NCI-H82 (cell line): ENCODE results near the gene TFF3.
"Not testable (repeated sequence)": the region's sequence is repeated elsewhere in the genome, so short reads cannot be mapped to it uniquely, and the experiment has no call there.

ENCODE experiments used
- DNase-seq: peaks from one replicate; lab custom pipeline; 2025; lab: John Stamatoyannopoulos, UW

Gene TFF3

DNA sequence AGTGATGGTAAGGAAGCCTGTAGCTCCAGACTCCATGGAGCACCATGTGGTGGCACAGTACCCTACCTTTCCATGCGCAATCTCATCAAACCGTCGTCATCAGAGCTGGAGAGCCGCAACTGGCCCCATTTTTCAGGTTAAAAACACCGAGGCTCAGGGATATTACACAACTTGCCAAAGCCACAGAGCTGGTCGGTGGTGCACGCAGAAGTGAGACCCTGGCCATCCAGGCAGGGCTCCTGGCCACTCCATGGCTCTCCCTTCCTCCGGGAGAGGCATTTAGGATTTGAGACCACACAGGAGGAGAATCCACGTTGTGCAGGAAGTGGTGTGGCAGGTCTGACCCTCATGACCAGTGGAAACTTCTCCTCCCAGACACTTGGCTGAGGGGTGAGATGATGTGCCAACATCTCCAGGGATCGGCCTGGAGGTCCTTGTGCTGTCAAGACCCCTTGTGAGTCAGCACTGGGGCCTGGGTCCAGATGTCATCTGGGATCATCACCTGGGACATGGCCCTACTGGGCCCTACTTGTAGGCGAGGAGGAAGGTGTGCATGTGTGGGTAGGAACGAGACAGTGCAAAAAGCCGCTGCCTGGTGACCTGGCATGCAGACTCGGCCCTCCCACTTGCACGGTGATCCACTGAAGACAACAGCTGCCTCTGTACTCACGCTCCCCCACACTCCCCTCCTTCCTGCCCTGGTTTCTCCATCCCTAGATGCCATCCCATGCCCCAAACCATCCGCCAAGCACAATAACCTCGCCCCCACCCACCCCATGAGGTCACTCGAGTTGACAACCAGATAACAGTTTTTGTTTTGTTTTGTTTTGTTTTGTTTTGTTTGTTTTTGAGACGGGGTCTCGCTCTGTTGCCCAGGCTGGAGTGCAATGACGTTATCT is 10.4 kb downstream of the TFF3 start:
- DNase-seq, result no peak

GRCh38 chr21:42303443-42303842 is 11.8 kb downstream of the TFF3 start:
- DNase-seq, result no peak

DNA sequence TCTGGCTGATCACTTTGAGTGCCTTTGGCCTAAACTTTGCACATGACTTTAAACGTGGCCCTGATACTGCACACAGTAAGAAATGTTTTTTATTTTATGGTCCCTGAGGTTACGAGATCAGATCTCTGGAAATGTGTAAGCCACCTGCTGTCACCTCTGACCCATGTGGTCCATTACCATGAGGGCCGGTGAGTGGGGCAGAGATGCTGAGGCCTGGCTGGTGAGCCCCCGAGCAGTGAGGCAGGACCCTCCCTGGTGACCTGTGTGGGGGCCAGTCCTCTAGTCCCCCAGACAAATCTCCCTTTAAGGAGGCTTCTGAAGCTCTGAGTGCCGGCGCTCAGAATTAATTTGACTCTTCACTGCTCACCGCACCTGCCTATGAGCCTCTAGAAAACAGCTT is 12.4 kb downstream of the TFF3 start:
- DNase-seq, result no peak

DNA sequence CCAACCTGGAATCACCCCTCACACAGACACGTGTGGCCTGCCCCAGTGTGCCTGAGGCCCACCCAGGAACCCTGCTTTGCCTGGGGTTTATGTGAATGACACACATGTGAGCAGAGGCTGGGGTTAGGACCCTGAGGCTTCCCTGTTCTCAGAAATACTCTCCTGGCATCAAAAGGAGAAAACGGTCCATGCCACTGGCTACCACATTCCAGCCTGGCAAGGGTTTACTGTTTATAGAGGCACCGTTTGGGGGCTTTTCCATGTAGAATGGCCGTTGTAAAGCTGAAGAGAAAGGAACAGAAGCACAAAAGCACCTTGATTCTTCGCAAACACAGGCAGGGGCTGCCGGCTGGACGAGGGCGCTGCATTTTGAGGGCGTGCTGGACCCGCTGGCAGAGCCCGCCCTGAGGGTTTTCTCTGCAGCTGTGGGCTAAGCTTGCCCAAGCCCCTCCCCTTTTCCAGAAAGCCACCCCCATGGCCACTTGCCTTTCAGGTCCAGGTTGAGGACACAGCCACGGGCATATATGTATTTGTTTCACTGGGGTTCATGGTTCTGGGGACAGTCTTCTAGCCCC is 13.0 kb downstream of the TFF3 start:
- DNase-seq, result no peak

- DNase-seq, result no peak
Measured at GRCh38 chr21:42301371-42302075, 13.7 kb downstream of the TFF3 start.

GRCh38 chr21:42300956-42301355 is 14.3 kb downstream of the TFF3 start:
- DNase-seq, result no peak

DNA sequence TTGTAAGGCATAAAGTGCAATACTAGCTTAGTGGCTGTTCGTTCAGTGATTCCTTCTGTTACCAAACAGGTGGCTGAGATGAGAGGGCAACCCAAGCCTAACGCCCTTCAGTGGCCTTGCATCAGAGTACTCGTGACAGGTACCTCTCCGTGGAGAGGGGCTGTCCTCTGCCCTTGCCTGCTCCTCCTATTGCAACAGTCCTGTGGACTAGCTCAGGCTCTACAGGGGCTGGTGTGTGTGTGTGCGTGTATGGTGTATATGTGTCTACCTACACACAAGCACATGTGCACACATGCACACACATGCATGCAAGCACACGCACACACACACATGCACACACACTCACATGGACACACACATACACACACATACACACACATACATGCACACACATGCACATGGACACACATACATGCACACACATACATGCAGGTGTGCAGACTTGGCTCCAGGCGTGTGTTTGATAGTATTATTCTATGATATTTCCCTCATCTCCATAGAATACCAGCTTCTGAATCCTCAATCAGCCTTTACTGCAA is 15.1 kb downstream of the TFF3 start:
- DNase-seq, result no peak

DNA sequence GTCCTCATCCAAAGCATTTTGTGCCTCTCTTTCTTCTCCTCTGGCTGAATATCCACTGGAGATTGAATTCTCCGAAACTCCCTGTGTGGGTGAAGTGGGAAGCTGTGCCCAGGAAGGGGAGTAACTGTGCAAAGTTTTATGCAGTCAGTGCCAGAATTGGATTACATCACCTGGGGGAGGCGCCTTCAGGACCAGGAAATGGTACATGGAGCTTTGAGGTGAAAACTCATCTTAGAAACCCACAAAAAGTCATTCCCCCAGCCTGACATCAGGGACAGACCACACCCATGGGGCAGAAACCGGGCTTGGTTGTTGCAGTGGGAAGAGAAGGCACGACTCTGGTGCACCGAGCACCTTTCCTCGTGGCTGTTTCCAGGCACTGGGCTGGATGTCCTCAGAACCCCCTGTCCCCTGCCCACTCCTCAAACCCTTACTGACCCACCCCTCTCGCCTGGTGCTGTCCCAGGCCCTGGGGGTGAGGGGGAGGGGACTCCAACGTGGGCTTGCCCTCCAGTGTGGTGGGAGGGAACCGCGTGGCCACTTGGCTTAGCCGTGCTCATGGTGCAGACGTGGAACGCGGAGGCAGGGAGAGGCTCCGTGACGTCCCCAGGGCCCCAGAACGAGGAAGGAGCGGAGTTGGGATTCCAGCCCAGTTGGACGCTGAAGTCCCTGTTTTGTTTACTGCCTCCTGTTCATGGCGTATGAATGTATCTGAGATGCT is 15.7 kb downstream of the TFF3 start:
- no peak for DNase-seq

DNA sequence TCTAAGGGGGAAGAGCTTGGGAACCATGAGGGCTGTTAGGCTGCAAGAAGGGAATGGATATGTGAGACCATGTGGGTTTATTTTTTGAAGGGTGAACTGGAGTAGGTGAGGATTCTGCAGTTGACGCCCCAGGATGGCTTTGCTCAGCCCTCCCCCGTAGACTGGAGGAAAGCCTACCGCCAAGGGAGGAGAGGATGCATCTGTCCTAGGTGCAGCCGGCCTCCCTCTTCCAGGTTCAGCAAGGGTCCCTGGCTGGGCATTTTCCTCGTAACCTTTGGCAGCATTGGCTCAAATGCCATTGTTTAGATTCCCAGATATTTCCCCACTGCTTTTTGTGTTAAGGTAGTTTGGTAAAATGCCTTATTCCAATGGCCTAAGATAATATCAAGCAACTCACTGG is 16.6 kb downstream of the TFF3 start:
- DNase-seq, result no peak

DNA sequence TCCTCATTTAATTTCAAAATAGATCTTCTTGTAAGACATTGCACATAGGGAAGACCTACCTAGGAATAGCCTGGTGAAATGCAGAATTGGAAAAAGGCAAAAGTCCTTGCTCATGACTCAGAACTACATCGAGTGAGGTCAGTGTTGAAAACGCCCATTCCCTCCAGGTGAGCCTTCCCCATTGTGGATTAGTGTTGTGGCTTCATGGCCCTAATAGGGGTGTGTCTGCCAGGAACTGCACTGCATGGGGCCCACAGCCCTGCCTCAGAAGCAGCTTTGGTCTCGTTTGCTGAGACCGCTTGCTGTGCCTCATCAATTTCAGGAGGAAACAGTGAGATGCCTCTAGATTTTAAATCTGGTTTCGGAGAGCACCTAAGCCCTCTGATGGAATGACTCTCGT is 17.0 kb downstream of the TFF3 start:
- no peak for DNase-seq

DNA sequence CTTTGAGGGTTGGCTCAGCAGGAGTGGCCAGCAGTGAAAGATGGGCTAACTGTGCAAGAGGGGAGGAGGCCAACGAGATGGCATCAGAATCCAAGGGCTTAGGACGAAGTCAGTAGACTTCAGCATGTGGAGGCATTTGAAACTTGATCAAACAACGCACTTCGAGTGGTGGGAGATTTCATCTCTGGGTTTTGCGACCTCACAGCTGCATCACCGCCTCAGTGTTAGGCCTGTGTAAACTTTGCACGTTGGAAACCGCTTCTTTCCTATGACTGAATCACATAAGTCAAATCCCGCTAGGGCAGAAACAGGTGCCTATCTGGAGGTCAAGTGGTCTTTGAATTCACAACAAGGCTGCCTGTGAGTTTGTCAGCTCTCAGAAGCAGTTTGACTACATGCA is 17.8 kb downstream of the TFF3 start:
- DNase-seq, result no peak

DNA sequence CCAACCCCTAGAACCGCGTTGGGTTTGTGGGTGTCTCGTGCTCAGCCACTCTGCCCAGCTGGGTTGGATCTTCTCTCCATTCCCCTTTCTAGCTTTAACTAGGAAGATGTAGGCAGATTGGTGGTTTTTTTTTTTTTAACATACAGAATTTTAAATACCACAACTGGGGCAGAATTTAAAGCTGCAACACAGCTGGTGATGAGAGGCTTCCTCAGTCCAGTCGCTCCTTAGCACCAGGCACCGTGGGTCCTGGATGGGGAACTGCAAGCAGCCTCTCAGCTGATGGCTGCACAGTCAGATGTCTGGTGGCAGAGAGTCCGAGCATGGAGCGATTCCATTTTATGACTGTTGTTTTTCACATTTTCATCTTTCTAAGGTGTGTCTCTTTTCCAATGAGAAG is 18.7 kb downstream of the TFF3 start:
- DNase-seq, result no peak

DNA sequence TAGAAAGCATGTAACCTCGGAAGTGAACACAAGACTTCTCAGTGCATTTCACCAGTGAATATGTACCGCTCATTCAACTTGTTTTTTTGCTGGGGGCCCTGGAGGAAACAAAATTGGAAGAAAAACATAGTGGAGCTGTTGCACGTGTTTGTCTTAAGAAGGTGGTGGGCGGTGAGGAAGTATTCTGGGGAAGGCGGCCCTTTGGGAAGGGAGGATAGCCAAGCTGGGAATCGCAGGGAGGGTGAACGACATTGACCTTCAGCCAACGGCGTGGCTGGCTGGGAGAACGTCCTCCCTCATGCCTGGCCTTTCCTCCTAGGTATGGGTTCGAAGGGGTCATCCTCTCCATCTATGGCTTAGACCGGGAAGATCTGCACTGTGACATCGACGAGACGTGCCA is 19.4 kb downstream of the TFF3 start:
- DNase-seq, result no peak

DNA sequence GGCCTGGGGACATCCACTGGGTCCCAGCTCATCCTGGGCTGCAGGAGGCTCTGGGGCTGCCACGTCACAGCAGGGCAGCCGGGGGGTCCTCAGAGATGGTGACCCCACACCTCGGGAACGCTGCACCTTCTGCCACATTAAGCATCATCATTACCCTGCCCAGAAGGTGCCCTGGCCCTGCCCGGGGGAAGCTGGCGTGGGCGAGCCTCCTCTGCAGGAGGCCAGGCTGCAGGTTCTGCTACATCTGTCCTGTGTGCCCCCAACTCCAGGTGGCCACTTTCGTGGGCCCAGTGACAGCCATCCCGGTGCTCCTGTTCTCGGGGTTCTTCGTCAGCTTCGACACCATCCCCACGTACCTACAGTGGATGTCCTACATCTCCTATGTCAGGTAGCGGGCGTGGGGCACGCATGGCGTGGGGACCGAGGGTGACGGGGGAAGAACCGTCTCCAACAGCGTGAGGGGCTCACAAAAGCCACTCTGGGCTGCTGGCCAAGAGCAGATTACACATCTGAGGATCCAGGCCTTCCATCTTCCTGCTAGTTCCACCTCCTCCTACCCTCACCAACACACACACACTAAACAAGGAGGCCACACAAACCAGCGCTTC is 20.8 kb downstream of the TFF3 start:
- DNase-seq, result peak; percentile 22

DNA sequence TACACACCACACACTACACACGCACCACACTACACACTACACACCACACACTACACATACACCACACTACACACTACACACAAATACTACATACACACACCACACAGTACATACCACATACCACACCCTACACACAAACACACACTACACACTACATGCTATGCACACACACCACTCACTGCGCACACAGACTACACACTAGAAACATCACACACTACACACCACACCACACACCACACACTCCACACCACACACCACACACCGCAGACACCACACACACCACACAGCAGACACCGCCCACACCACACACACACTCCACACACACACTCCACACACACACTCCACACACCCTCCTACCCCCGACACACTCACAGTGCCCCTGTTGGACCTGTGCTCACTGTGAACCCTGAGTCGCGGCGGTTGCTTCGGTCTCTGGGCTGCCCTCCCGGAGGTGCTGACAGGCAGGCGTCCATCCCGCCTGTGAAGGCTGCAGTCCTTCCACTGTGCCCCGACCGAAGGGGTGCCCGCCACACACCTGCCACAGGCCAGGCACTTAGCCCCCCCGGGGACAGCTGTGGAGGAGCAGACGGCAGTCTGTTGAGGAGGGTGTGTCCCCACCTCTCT is 21.4 kb downstream of the TFF3 start:
- no peak for DNase-seq

DNA sequence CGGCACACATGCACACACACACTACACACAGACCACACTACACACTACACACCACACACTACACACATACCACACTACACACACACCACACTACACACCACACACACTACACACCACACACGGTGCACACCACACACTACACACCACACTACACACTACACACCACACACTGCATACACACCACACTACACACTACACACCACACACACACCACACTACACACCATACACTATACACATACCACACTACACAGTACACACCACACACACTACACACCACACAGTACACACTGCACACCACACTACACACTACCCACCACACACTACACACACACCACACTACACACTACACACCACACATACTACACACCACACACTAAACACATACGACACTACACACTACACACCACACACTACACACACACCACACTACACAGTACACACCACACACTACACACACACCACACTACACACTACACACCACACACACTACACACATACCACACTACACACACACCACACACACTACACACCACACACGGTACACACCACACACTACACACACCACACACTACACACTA is 22.6 kb downstream of the TFF3 start:
- not testable (repeated sequence) for DNase-seq

DNA sequence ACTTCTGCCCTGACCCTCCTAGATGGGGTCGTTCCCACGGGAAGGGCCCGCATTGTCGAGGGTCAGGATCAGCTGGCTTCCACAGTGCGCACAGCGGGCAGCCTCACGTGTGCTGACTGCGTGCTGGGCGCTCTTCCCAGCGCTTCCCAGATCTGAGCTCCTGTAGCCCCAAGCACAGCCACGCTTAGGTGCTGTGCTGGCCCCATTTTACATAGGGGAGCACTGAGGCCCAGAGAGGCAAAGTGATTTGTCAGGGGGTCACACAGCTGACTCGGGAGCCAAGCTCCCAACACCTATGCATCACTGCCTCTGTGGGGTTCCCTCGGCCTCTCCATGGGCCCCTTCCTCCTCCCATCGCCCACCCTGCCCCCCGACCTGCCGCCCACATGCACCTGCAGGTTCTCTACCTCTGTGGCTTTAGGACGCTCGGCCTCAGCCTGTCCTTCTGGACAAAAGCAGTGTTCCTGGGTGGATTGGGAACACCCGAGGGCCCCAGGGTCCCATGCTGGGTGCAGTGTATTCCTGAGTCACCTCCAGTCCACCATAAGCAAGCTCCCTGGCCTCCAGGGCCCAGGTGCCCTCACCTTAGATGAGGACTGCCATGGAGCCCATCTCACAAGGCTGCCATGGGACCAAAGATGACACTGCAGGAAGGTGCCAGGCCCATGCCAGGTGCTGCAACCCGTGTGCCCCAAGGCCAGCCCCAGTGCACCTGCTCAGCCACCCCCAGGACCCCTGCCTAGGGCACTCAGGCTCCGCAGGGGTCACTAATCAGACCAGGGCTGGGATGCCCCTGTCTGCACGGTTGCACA is 23.3 kb downstream of the TFF3 start:
- no peak for DNase-seq

DNA sequence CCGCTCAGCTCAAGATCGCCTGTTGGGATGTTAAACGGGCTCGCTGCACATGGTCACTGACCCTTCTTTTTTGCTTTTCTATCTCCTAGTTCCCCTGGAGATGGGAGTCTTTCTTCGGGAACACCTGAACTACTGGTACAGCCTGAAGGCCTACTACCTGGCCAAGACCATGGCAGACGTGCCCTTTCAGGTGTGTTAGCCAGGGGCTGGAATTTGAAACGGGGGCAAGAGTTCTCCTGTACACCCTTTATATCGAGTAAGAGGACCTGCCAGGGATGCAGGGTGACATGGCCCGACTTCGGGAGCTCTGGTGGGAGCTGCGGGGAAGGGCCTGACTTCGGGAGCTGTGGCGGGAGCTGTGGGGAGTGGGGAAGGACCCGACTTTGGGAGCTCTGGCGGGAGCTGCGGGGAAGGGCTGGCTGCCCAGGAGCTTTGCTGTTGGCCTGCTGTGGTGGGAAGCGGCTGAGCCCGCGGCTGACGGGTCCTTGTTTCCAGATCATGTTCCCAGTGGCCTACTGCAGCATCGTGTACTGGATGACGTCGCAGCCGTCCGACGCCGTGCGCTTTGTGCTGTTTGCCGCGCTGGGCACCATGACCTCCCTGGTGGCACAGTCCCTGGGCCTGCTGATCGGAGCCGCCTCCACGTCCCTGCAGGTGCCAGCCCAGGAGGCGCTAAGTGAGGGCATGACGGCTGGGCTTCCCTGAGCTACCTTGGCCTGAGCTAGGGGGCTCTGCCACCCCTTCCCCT is 24.0 kb downstream of the TFF3 start:
- no peak for DNase-seq

GRCh38 chr21:42290505-42290904 is 24.7 kb downstream of the TFF3 start:
- DNase-seq, result no peak
